Colonic mucosa (tissue), 4 donors: ENCODE data around the gene GPC6. TPM values are rescaled to one million over a fixed set of nuclear protein-coding genes. Genes with fewer than 3 reads are reported as not detected.
"Not testable (repeated sequence)": the region's sequence is repeated elsewhere in the genome, so short reads cannot be mapped to it uniquely, and the experiment has no call there.

Experiments
- DNase-seq: peaks from one replicate; pipeline ENCODE4 v3.0.0-alpha.2; 2020
- H3K27ac ChIP-seq: fragments of 200-600 bp; one replicate; pipeline ENCODE4 v1.8.0; 2021
- H3K27me3 ChIP-seq: fragments of 200-600 bp; one replicate; pipeline ENCODE4 v1.8.0; 2021
- H3K36me3 ChIP-seq: fragments of 200-600 bp; one replicate; pipeline ENCODE4 v1.8.0; 2021
- H3K4me1 ChIP-seq: fragments of 200-600 bp; one replicate; pipeline ENCODE4 v1.8.0; 2021; ENCODE audit warnings: mild to moderate bottlenecking
- H3K4me3 ChIP-seq: fragments of 200-600 bp; one replicate; pipeline ENCODE4 v1.8.0; 2021
- H3K9ac ChIP-seq, 2 donors: one replicate each; pipeline ENCODE4 v1.7.0; 2013; ENCODE audit warnings: control low read depth in 2 of 2, low read depth in 2 of 2, low read length in 2 of 2
- H3K9me3 ChIP-seq: fragments of 200-600 bp; one replicate; pipeline ENCODE4 v1.8.0; 2021
- CTCF ChIP-seq: fragments of 200-600 bp; IDR thresholded peaks from one replicate; pipeline ENCODE4 v1.8.0; 2022; ENCODE audit warnings: antibody characterized with exemption, mild to moderate bottlenecking
- intact Hi-C: fragments of 100-400 bp; cut with DNase I; formaldehyde crosslinking; loops from one replicate; pipeline ENCODE4 v1.14.1; 2022
- total RNA-seq, 2 donors: library from RNA; stranded (reverse); fragmentation: NEBNext Ultra II Directional in 1 of 2; extraction: Animal tissue kit (Norgen Biotek cat#: 25700) in 1 of 2; gene quantifications; one replicate each; pipeline ENCODE4 v1.2.1, GENCODE V29; 2021
- donor health status: healthy.
- donor health status: DM: no; HTN: no; CAD: no.
- donor health status: DM: no; HTN: no; CAD: no.

Gene GPC6
- total RNA-seq, 2 donors from 2014 or later: 2.3 to 4.0 TPM

- no peak for DNase-seq
- Histone ChIP-seq H3K9me3 (no peaks in the 10 kb centered on the region), H3K4me1 (no peaks in the 10 kb centered on the region), H3K36me3 (no peaks in the 10 kb centered on the region), H3K27me3 (no peaks in the 10 kb centered on the region), H3K9ac (no peak overlapping the region), H3K27ac (no peak overlapping the region), H3K4me3 (no peak overlapping the region)
- TF ChIP-seq CTCF: no peak
- intact Hi-C loops: no loop called here
Measured at GRCh38 chr13:94296471-94296870, 1069.9 kb downstream of the GPC6 start.

GRCh38 chr13:94298346-94298745 is 1071.7 kb downstream of the GPC6 start:
- Histone ChIP-seq H3K9ac (no peak overlapping the region), H3K27ac (no peak overlapping the region), H3K9me3 (no peaks in the 10 kb centered on the region), H3K4me3 (no peak overlapping the region), H3K36me3 (no peaks in the 10 kb centered on the region), H3K4me1 (no peaks in the 10 kb centered on the region), H3K27me3 (no peaks in the 10 kb centered on the region)
- DNase-seq: no peak
- intact Hi-C loops: no loop called here
- TF ChIP-seq CTCF: no peak

- intact Hi-C loops: no loop called here
- no peaks in the 10 kb centered on the region for H3K27me3 ChIP-seq
Measured at GRCh38 chr13:94300401-94300800, 1073.8 kb downstream of the GPC6 start.

GRCh38 chr13:94301487-94301886 is 1074.9 kb downstream of the GPC6 start:
- no peaks in the 10 kb centered on the region for H3K4me1 ChIP-seq
- H3K9ac ChIP-seq: no peak overlapping the region
- TF ChIP-seq CTCF: no peak
- no peaks in the 10 kb centered on the region for H3K9me3 ChIP-seq
- H3K27ac ChIP-seq: no peak overlapping the region
- intact Hi-C loops: no loop called here
- no peak for DNase-seq
- H3K27me3 ChIP-seq: no peaks in the 10 kb centered on the region
- H3K4me3 ChIP-seq: no peak overlapping the region
- no peaks in the 10 kb centered on the region for H3K36me3 ChIP-seq

More at GRCh38 chr13:94300401-94300800, 1073.8 kb downstream of the GPC6 start:
- H3K4me3 ChIP-seq: no peak overlapping the region
- no peak for TF ChIP-seq CTCF
- no peaks in the 10 kb centered on the region for H3K9me3 ChIP-seq
- H3K27ac ChIP-seq: no peak overlapping the region
- H3K36me3 ChIP-seq: no peaks in the 10 kb centered on the region
- no peak for DNase-seq
- H3K4me1 ChIP-seq: no peaks in the 10 kb centered on the region
- no peak overlapping the region for H3K9ac ChIP-seq

- H3K27me3 ChIP-seq, intact Hi-C loops, H3K36me3 ChIP-seq, H3K9ac ChIP-seq, H3K4me3 ChIP-seq, H3K4me1 ChIP-seq, H3K27ac ChIP-seq, DNase-seq, H3K9me3 ChIP-seq: not testable (repeated sequence)
Measured at GRCh38 chr13:94302847-94303565, 1076.4 kb downstream of the GPC6 start.

GRCh38 chr13:94303644-94304174 is 1077.1 kb downstream of the GPC6 start:
- no peak for TF ChIP-seq CTCF
- intact Hi-C loops: no loop called here
- DNase-seq: no peak
- H3K36me3 ChIP-seq: no peaks in the 10 kb centered on the region
- no peaks in the 10 kb centered on the region for H3K9me3 ChIP-seq
- H3K4me1 ChIP-seq: no peaks in the 10 kb centered on the region
- no peak overlapping the region for H3K27ac ChIP-seq
- no peak overlapping the region for H3K9ac ChIP-seq
- H3K27me3 ChIP-seq: no peaks in the 10 kb centered on the region
- no peak overlapping the region for H3K4me3 ChIP-seq
